NT2/D1 (cell line): ENCODE data around the gene AGXT.

ENCODE experiments used
- SUZ12 ChIP-seq: IDR thresholded peaks from 2 replicates; pipeline ENCODE4 v1.6.1; 2011; ENCODE audit not compliant: insufficient read length, insufficient read depth; ENCODE audit errors: extremely low read depth
- YY1 ChIP-seq: IDR thresholded peaks from 2 replicates; pipeline ENCODE4 v1.6.1; 2011; ENCODE audit not compliant: insufficient read length, insufficient read depth
- ZNF274 ChIP-seq: IDR thresholded peaks from 2 replicates; pipeline ENCODE4 v1.6.1; 2011; ENCODE audit warnings: mild to moderate bottlenecking, low read depth, low read length

DNA sequence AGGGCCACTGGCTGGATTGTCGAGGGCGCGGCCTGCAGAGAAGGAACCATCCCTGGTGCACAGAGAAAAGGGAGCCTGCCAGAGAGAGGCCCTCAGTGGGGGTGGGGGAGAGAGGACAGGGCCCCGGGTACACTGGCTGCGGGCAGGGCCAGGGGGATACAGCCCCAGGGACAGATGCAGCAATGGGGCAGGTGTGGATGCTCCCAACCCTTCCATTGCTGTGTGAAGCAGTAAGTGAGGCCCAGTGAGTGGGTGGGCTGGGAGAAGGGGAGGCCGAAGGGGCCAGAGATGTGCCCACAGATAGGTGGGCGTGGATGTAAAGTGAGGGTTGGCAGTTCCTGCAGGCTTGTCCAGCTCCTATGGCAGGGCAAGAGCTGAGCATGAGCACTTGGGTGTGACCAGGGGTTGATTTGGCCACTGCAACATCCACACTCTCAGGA lies 7.4 kb downstream of the AGXT start:
- TF ChIP-seq YY1 = no peak
- TF ChIP-seq SUZ12 = no peak
- no peak for TF ChIP-seq ZNF274
